Measurements from ENCODE around the gene EVI5. TPM values are rescaled to one million over a fixed set of nuclear protein-coding genes. Genes with fewer than 3 reads are reported as not detected.

The EVI5 gene
- total and polyA plus RNA-seq, 10 of the 15 experiments (the other 5 are each of a cell fraction or from before 2014, with no cell fraction given), result 0.27 to 6.8 (median 1.7) TPM

DNA sequence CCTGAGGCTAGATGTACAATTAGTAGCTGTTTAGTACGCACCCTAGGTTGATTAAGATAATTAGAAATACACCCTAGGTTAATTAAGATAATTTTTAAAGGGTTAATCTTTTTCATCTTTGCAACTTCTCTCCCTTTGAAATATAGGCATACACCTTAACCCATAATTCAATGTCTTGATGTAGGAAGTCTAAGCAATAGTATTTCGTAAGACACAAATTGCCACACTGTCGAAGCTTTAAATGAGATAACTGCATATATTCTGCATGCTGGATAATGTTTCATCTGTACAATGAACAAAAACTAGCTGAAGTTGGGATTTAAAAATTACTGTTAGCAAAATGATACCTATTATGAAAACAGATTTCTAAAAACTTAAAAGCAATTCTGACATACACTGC, 122.9 kb downstream of the EVI5 start:
- intact Hi-C loops (cut with micrococcal nuclease; ENCODE audit: unreplicated experiment), result no loop called here
- Histone ChIP-seq H3K36me3 (ENCODE audit: control insufficient read depth in 2 of 2, insufficient read depth in 2 of 2, low read length in 1 of 2) (no peaks in the 10 kb centered on the region), H3K27me3 (replicated peaks in 1 of 2; ENCODE audit: control insufficient read depth in 2 of 2, insufficient read depth in 2 of 2, low read length in 1 of 2) (no peaks in the 10 kb centered on the region), H3K4me1 (ENCODE audit: control insufficient read depth, insufficient read depth, low read length) (no peaks in the 10 kb centered on the region), H4K20me1 (ENCODE audit: control insufficient read depth, insufficient read depth) (no peaks in the 10 kb centered on the region), H3K79me2 (ENCODE audit: control insufficient read depth, insufficient read depth, low read length) (no peaks in the 10 kb centered on the region), H3K9me3 (replicated peaks; ENCODE audit: control insufficient read depth, insufficient read depth, low read length) (no peaks in the 10 kb centered on the region), H3K27ac (ENCODE audit: control insufficient read depth, insufficient read depth) (no peak overlapping the region), H3K4me2 (ENCODE audit: control insufficient read depth, insufficient read depth) (no peak overlapping the region), H2AFZ (ENCODE audit: control insufficient read depth, low read depth, low read length) (no peak overlapping the region), H3K4me3 (no peak overlapping the region), H3K9ac (ENCODE audit: control insufficient read depth, insufficient read depth, low read length) (no peak overlapping the region)
- ATAC-seq, result no peak
- in situ Hi-C loops (cut with MboI), result no loop called here
- no TSS peak for BruUV-seq (replicated peaks)
- FAIRE-seq, result no peak
- DNase-seq (ENCODE audit: low read depth, low spot score), result no peak
- SMC1A ChIA-PET (ENCODE audit: uncharacterized antibody, unreplicated experiment), result interaction anchor here (1.3 kb wide), 1 partner anchor 16 kb away, joined by 3 read pairs; no protein-coding TSS in a partner anchor
- WGBS (ENCODE audit: insufficient coverage, insufficient replicate concordance, low lambda C conversion rate, missing lambda C conversion rate), result 95% methylated on average over 3 of the region's 3 CpGs
- no peak for TF ChIP-seq ZNF207 (IDR thresholded peaks at IDR 0.05; ENCODE audit: borderline replicate concordance)
- TF ChIP-seq BHLHE40 (IDR thresholded peaks at IDR 0.05; ENCODE audit: borderline replicate concordance in 1 of 2, low read depth in 2 of 2, low read length in 1 of 2), result no peak
- TF ChIP-seq CHD2 (IDR thresholded peaks at IDR 0.05; ENCODE audit: borderline replicate concordance, low read depth, low read length), result no peak
- TF ChIP-seq BMI1 (IDR thresholded peaks at IDR 0.05; ENCODE audit: borderline replicate concordance), result no peak
- TF ChIP-seq CREB1 (IDR thresholded peaks at IDR 0.05; ENCODE audit: low read depth), result no peak
- no peak for TF ChIP-seq HDAC2 (IDR thresholded peaks at IDR 0.05)
- TF ChIP-seq SREBF2 (IDR thresholded peaks at IDR 0.05; ENCODE audit: low read length), result no peak
- TF ChIP-seq ZZZ3 (IDR thresholded peaks at IDR 0.05; ENCODE audit: control insufficient read depth, insufficient read length, low read depth), result no peak
- no peak for TF ChIP-seq EZH2 (IDR thresholded peaks at IDR 0.05; ENCODE audit: borderline replicate concordance, control insufficient read depth, low read depth, low read length)
- POLR2A ChIA-PET, result no interaction called here
- RAD21 ChIA-PET (ENCODE audit: unreplicated experiment), result no interaction called here
- CTCF ChIA-PET, result interaction anchor here (1.0 kb wide), 1 partner anchor 57 kb away, joined by 3 read pairs; no protein-coding TSS in a partner anchor

DNA sequence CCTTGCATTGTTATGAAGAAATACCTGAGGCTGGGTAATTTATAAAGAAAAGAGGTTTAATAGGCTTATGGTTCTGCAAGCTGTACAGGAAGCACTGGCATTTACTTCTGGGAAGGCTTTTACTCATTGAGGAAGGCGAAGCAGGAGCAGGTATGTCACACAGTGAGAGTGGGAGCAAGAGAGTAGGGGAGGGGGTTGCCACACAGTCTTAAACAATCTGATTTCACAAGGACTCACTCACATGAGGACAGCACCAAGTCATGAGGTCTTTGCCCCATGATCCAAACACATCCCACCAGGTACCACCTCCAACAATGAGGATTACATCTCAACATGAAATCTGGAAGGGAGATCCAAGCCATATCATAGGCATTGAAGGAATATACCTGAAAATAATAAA, 127.2 kb downstream of the EVI5 start:
- Histone ChIP-seq H3K27ac (ENCODE audit: control insufficient read depth, insufficient read depth) (no peak overlapping the region), H2AFZ (ENCODE audit: control insufficient read depth, low read depth, low read length) (no peak overlapping the region), H3K4me3 (no peak overlapping the region), H3K4me1 (ENCODE audit: control insufficient read depth, insufficient read depth, low read length) (no peaks in the 10 kb centered on the region), H3K27me3 (replicated peaks in 1 of 2; ENCODE audit: control insufficient read depth in 2 of 2, insufficient read depth in 2 of 2, low read length in 1 of 2) (no peaks in the 10 kb centered on the region; a peak in 1 of 4 replicates), H3K9ac (ENCODE audit: control insufficient read depth, insufficient read depth, low read length) (no peak overlapping the region), H3K79me2 (ENCODE audit: control insufficient read depth, insufficient read depth, low read length) (no peaks in the 10 kb centered on the region), H4K20me1 (ENCODE audit: control insufficient read depth, insufficient read depth) (no peaks in the 10 kb centered on the region), H3K36me3 (ENCODE audit: control insufficient read depth in 2 of 2, insufficient read depth in 2 of 2, low read length in 1 of 2) (no peaks in the 10 kb centered on the region), H3K9me3 (replicated peaks; ENCODE audit: control insufficient read depth, insufficient read depth, low read length) (peaks cover 2% of the 10 kb centered on the region; the same call in 1 of the 3 replicates), H3K4me2 (ENCODE audit: control insufficient read depth, insufficient read depth) (no peak overlapping the region)
- CTCF ChIA-PET, result no interaction called here
- intact Hi-C loops (cut with micrococcal nuclease; ENCODE audit: unreplicated experiment), result no loop called here
- no peak for ATAC-seq
- no TSS peak for BruUV-seq (replicated peaks)
- RAD21 ChIA-PET (ENCODE audit: unreplicated experiment), result no interaction called here
- in situ Hi-C loops (cut with MboI), result no loop called here
- FAIRE-seq, result no peak
- no peak for DNase-seq (ENCODE audit: low read depth, low spot score)
- SMC1A ChIA-PET (ENCODE audit: uncharacterized antibody, unreplicated experiment), result no interaction called here
- WGBS (ENCODE audit: insufficient coverage, insufficient replicate concordance, low lambda C conversion rate, missing lambda C conversion rate), result 0% methylated on average over 1 of the region's 1 CpG
- POLR2A ChIA-PET, result no interaction called here
- TF ChIP-seq, protein P1, sequence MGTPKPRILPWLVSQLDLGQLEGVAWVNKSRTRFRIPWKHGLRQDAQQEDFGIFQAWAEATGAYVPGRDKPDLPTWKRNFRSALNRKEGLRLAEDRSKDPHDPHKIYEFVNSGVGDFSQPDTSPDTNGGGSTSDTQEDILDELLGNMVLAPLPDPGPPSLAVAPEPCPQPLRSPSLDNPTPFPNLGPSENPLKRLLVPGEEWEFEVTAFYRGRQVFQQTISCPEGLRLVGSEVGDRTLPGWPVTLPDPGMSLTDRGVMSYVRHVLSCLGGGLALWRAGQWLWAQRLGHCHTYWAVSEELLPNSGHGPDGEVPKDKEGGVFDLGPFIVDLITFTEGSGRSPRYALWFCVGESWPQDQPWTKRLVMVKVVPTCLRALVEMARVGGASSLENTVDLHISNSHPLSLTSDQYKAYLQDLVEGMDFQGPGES (IDR thresholded peaks at IDR 0.05), result no peak
- TF ChIP-seq, protein P2, sequence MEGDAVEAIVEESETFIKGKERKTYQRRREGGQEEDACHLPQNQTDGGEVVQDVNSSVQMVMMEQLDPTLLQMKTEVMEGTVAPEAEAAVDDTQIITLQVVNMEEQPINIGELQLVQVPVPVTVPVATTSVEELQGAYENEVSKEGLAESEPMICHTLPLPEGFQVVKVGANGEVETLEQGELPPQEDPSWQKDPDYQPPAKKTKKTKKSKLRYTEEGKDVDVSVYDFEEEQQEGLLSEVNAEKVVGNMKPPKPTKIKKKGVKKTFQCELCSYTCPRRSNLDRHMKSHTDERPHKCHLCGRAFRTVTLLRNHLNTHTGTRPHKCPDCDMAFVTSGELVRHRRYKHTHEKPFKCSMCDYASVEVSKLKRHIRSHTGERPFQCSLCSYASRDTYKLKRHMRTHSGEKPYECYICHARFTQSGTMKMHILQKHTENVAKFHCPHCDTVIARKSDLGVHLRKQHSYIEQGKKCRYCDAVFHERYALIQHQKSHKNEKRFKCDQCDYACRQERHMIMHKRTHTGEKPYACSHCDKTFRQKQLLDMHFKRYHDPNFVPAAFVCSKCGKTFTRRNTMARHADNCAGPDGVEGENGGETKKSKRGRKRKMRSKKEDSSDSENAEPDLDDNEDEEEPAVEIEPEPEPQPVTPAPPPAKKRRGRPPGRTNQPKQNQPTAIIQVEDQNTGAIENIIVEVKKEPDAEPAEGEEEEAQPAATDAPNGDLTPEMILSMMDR (IDR thresholded peaks at IDR 0.05 in 2 of 3, conservative IDR thresholded peaks at IDR 0.05 in 1 of 3; ENCODE audit: control insufficient read depth in 2 of 3, extremely low read depth in 1 of 3, insufficient read depth in 1 of 3, low read depth in 3 of 3, low read length in 3 of 3), result no peak
- TF ChIP-seq MYC (IDR thresholded peaks at IDR 0.05; ENCODE audit: insufficient read depth, insufficient read length, insufficient replicate concordance, low read length, severe bottlenecking) (no peak), STAT3 (IDR thresholded peaks at IDR 0.05; ENCODE audit: low read depth, low read length) (no peak), RBBP5 (conservative IDR thresholded peaks at IDR 0.05) (no peak)
- TF ChIP-seq, protein P3, sequence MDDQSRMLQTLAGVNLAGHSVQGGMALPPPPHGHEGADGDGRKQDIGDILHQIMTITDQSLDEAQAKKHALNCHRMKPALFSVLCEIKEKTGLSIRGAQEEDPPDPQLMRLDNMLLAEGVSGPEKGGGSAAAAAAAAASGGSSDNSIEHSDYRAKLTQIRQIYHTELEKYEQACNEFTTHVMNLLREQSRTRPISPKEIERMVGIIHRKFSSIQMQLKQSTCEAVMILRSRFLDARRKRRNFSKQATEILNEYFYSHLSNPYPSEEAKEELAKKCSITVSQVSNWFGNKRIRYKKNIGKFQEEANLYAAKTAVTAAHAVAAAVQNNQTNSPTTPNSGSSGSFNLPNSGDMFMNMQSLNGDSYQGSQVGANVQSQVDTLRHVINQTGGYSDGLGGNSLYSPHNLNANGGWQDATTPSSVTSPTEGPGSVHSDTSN (IDR thresholded peaks at IDR 0.05; ENCODE audit: insufficient replicate concordance, low read depth, low read length), result no peak
